DOHH2 (cell line): ENCODE data around the gene DNAH14.

ENCODE experiments used
- H3F3A ChIP-seq: fragments of 200-600 bp; sonication (generic), shearing (Covaris generic); 2 replicates; pipeline ENCODE4 v1.6.0; 2016; ENCODE audit warnings: antibody characterized with exemption, mild to moderate bottlenecking; ENCODE audit not compliant: control insufficient read depth, insufficient read depth
- H3K27ac ChIP-seq: fragments of 200-600 bp; sonication (generic); 2 replicates; pipeline ENCODE4 v1.5.1; 2014; ENCODE audit warnings: low read depth, mild to moderate bottlenecking, low read length, moderate library complexity
- H3K27me3 ChIP-seq: fragments of 200-600 bp; sonication (generic); 2 replicates; pipeline ENCODE4 v1.6.1; 2014; ENCODE audit warnings: mild to moderate bottlenecking, low read length, mixed read lengths; ENCODE audit not compliant: control insufficient read depth
- H3K36me3 ChIP-seq: fragments of 200-600 bp; sonication (generic); 2 replicates; pipeline ENCODE4 v1.6.1; 2014; ENCODE audit warnings: mild to moderate bottlenecking, low read length, moderate library complexity, mixed read lengths; ENCODE audit not compliant: control insufficient read depth
- H3K4me1 ChIP-seq: fragments of 200-600 bp; sonication (generic); 2 replicates; pipeline ENCODE4 v1.6.1; 2014; ENCODE audit warnings: mild to moderate bottlenecking, low read length, mixed read lengths; ENCODE audit not compliant: control insufficient read depth
- H3K4me2 ChIP-seq: fragments of 200-600 bp; sonication (generic); 2 replicates; pipeline ENCODE4 v1.6.0; 2014; ENCODE audit warnings: mild to moderate bottlenecking, low read length, moderate library complexity
- H3K4me3 ChIP-seq: fragments of 200-600 bp; sonication (generic); 2 replicates; pipeline ENCODE4 v1.5.1; 2014; ENCODE audit warnings: mild to moderate bottlenecking, low read length, mixed read lengths
- H3K79me2 ChIP-seq: fragments of 200-600 bp; sonication (generic); 2 replicates; pipeline ENCODE4 v1.6.1; 2014; ENCODE audit warnings: mild to moderate bottlenecking, low read length, mixed read lengths; ENCODE audit not compliant: control insufficient read depth
- H3K9me2 ChIP-seq: fragments of 200-600 bp; sonication (generic); replicated peaks from 2 replicates; pipeline ENCODE4 v1.6.1; 2014; ENCODE audit warnings: mild to moderate bottlenecking, low read length, mixed read lengths; ENCODE audit not compliant: control insufficient read depth
- H3K9me3 ChIP-seq: fragments of 200-600 bp; sonication (generic); 2 replicates; pipeline ENCODE4 v1.6.1; 2014; ENCODE audit warnings: antibody characterized with exemption, low read length, mixed read lengths; ENCODE audit not compliant: control insufficient read depth, insufficient read depth
- H4K20me1 ChIP-seq: fragments of 200-600 bp; sonication (generic); 2 replicates; pipeline ENCODE4 v1.6.0; 2014; ENCODE audit warnings: low read depth, mild to moderate bottlenecking, antibody characterized with exemption, low read length, moderate library complexity; ENCODE audit not compliant: control insufficient read depth, insufficient read depth
- EZH2phosphoT487 ChIP-seq: fragments of 200-600 bp; sonication (generic); IDR thresholded peaks from 2 replicates; pipeline ENCODE4 v1.6.1; 2017; ENCODE audit warnings: borderline replicate concordance, mild to moderate bottlenecking, antibody characterized with exemption, low read length, moderate library complexity, mixed read lengths
- TF ChIP-seq, protein P1 (sequence below): fragments of 200-600 bp; sonication (generic); IDR thresholded peaks from one replicate; pipeline ENCODE4 v1.5.1; 2014; ENCODE audit warnings: antibody characterized with exemption, mild to moderate bottlenecking, low read depth, low read length; ENCODE audit not compliant: poor library complexity, severe bottlenecking

Gene DNAH14

GRCh38 chr1:225428881-225429455, 499.5 kb downstream of the DNAH14 start:
- no peak for TF ChIP-seq EZH2phosphoT487
- TF ChIP-seq, protein P1, sequence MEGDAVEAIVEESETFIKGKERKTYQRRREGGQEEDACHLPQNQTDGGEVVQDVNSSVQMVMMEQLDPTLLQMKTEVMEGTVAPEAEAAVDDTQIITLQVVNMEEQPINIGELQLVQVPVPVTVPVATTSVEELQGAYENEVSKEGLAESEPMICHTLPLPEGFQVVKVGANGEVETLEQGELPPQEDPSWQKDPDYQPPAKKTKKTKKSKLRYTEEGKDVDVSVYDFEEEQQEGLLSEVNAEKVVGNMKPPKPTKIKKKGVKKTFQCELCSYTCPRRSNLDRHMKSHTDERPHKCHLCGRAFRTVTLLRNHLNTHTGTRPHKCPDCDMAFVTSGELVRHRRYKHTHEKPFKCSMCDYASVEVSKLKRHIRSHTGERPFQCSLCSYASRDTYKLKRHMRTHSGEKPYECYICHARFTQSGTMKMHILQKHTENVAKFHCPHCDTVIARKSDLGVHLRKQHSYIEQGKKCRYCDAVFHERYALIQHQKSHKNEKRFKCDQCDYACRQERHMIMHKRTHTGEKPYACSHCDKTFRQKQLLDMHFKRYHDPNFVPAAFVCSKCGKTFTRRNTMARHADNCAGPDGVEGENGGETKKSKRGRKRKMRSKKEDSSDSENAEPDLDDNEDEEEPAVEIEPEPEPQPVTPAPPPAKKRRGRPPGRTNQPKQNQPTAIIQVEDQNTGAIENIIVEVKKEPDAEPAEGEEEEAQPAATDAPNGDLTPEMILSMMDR, result no peak
- Histone ChIP-seq H3K4me3 (peak overlapping the region; percentile 94), H3K79me2 (peaks cover 39% of the 10 kb centered on the region), H3F3A (peaks cover 8% of the 10 kb centered on the region; the same call in 1 of the 2 replicates), H3K9me2 (no peaks in the 10 kb centered on the region), H3K36me3 (peaks cover 36% of the 10 kb centered on the region), H3K9me3 (peaks cover 4% of the 10 kb centered on the region; the same call in 1 of the 2 replicates), H3K4me1 (peaks cover 34% of the 10 kb centered on the region), H3K4me2 (peak overlapping the region; percentile 84), H3K27ac (peak overlapping the region; percentile 82), H3K27me3 (no peaks in the 10 kb centered on the region), H4K20me1 (peaks cover 22% of the 10 kb centered on the region)

DNA sequence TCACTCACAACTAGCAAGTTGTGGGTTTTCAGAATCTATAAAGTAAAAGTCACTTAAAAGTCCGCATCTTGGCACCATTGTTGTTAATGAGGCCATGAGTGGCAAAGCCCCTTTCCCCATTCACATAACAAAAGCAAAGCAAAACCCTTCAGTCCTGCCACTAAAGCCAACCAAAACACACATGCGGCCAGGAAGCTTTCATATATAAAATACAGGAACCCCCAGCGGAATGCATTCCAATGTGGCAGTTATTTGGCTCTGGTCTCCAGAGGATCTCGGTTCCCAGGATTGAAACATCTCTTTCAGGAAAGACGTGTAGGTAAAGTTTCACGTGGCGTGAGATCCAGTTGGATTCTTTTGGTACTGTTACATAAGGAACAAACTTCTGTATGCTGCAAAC, 500.8 kb downstream of the DNAH14 start:
- Histone ChIP-seq H3K27ac (no peak overlapping the region), H3K79me2 (peaks cover 26% of the 10 kb centered on the region), H3K4me2 (no peak overlapping the region), H3K27me3 (no peaks in the 10 kb centered on the region), H3K36me3 (peaks cover 23% of the 10 kb centered on the region), H3K4me1 (peaks cover 34% of the 10 kb centered on the region), H3K4me3 (no peak overlapping the region), H4K20me1 (peaks cover 9% of the 10 kb centered on the region), H3F3A (peaks cover 8% of the 10 kb centered on the region; the same call in 1 of the 2 replicates), H3K9me2 (no peaks in the 10 kb centered on the region), H3K9me3 (peaks cover 4% of the 10 kb centered on the region; the same call in 1 of the 2 replicates)
- TF ChIP-seq, protein P1, result no peak
- no peak for TF ChIP-seq EZH2phosphoT487

DNA sequence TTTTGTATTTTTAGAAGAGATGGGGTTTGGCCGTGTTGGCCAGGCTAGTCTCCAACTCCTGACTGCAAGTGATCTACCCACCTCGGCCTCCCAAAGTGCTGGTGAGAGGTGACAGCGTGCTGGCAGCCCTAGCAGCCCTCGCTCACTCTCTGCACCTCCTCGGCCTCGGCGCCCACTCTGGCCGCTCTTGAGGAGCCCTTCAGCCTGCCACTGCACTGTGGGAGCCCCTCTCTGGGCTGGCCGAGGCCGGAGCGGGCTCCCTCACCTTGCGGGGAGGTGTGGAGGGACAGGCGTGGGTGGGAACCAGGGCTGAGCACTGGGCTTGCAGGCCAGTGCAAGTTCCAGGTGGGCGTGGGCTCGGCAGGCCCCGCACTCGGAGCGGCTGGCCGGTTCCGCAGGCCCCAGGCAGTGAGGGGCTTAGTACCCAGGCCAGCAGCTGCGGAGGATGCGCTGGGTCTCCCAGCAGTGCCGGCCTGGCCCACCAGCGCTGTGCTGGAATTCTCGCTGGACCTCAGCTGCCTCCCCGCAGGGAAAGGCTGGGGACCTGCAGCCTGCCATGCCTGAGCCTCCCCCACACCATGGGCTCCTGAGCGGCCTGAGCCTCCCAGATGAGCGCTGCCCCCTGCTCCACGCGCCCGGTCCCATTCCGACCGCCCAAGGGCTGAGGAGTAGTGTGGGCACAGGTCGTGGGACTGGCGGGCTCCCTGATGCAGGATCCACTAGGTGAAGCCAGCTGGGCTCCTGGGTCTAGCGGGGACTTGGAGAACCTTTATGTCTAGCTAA, 501.8 kb downstream of the DNAH14 start:
- Histone ChIP-seq H4K20me1 (no peaks in the 10 kb centered on the region), H3K9me2 (no peaks in the 10 kb centered on the region), H3F3A (peaks cover 11% of the 10 kb centered on the region), H3K79me2 (peaks cover 16% of the 10 kb centered on the region), H3K4me3 (no peak overlapping the region), H3K36me3 (peaks cover 21% of the 10 kb centered on the region), H3K27ac (no peak overlapping the region), H3K4me2 (no peak overlapping the region), H3K27me3 (no peaks in the 10 kb centered on the region), H3K4me1 (peaks cover 35% of the 10 kb centered on the region), H3K9me3 (peaks cover 4% of the 10 kb centered on the region; the same call in 1 of the 2 replicates)
- TF ChIP-seq, protein P1, result no peak
- no peak for TF ChIP-seq EZH2phosphoT487
